ENCODE results near the gene PTCD1. TPM values are rescaled to one million over a fixed set of nuclear protein-coding genes. Genes with fewer than 3 reads are reported as not detected.

The PTCD1 gene
- total and polyA plus RNA-seq, 9 of the 15 experiments (the other 6 are each of a cell fraction or from before 2014, with no cell fraction given): 0.46 to 17.1 (median 6.2) TPM

DNA sequence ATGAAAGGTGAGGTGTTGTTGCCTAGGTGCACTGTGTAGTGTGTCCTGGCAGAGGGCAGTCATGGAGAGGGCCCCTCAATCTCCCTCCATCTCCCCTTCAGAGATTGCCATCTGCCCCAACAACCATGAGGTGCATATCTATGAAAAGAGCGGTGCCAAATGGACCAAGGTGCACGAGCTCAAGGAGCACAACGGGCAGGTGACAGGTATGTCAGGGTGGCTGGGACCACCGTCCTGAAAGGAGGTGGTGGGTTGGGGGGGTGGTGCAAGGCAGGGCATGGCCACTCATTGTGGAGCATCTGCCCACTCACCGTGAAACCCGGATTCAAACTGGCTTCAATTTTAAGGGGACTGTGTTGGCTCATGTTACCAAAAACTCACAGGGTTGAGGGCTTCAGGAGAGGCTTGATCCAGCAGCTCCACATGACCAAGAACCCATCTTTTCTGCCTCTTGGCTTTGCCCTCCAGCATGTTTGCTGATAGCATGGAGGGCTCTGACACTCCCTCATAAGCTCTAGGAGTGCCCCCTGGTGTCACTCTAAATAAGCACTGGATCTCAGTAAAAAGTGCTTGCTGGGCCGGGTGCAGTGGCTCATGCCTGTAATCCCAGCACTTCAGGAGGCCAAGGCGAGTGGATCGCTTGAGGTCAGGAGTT is 51.9 kb downstream of the PTCD1 start (continued):
- no peak for TF ChIP-seq FOXJ3 (CRISPR knock-in tag; IDR thresholded peaks at IDR 0.05)
- TF ChIP-seq CAMTA2 (CRISPR knock-in tag; conservative IDR thresholded peaks at IDR 0.05): no peak
- 0 out of 4 replicates have a peak, but pooled peaks of 1 of the 2 experiments have one; percentile 10 for TF ChIP-seq NRF1 (conservative IDR thresholded peaks at IDR 0.05 in 1 of 2, IDR thresholded peaks at IDR 0.05 in 1 of 2)
- TF ChIP-seq HCFC1 (IDR thresholded peaks at IDR 0.05; ENCODE audit: low read depth, low read length): no peak
- TF ChIP-seq, protein P1, sequence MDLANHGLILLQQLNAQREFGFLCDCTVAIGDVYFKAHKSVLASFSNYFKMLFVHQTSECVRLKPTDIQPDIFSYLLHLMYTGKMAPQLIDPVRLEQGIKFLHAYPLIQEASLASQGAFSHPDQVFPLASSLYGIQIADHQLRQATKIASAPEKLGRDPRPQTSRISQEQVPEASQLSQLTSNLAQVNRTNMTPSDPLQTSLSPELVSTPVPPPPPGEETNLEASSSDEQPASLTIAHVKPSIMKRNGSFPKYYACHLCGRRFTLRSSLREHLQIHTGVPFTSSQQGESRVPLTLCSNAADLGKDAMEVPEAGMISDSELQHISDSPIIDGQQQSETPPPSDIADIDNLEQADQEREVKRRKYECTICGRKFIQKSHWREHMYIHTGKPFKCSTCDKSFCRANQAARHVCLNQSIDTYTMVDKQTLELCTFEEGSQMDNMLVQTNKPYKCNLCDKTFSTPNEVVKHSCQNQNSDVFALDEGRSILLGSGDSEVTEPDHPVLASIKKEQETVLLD (IDR thresholded peaks at IDR 0.05): no peak
- TF ChIP-seq ETS2 (tag; IDR thresholded peaks at IDR 0.05; ENCODE audit: borderline replicate concordance, poor library complexity, severe bottlenecking): no peak
- TF ChIP-seq, protein P2, sequence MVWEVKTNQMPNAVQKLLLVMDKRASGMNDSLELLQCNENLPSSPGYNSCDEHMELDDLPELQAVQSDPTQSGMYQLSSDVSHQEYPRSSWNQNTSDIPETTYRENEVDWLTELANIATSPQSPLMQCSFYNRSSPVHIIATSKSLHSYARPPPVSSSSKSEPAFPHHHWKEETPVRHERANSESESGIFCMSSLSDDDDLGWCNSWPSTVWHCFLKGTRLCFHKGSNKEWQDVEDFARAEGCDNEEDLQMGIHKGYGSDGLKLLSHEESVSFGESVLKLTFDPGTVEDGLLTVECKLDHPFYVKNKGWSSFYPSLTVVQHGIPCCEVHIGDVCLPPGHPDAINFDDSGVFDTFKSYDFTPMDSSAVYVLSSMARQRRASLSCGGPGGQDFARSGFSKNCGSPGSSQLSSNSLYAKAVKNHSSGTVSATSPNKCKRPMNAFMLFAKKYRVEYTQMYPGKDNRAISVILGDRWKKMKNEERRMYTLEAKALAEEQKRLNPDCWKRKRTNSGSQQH (CRISPR knock-in tag; IDR thresholded peaks at IDR 0.05): 0 out of 2 replicates have a peak, but pooled peaks have one; percentile 40
- TF ChIP-seq, protein P3, sequence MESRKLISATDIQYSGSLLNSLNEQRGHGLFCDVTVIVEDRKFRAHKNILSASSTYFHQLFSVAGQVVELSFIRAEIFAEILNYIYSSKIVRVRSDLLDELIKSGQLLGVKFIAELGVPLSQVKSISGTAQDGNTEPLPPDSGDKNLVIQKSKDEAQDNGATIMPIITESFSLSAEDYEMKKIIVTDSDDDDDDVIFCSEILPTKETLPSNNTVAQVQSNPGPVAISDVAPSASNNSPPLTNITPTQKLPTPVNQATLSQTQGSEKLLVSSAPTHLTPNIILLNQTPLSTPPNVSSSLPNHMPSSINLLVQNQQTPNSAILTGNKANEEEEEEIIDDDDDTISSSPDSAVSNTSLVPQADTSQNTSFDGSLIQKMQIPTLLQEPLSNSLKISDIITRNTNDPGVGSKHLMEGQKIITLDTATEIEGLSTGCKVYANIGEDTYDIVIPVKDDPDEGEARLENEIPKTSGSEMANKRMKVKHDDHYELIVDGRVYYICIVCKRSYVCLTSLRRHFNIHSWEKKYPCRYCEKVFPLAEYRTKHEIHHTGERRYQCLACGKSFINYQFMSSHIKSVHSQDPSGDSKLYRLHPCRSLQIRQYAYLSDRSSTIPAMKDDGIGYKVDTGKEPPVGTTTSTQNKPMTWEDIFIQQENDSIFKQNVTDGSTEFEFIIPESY (CRISPR knock-in tag; IDR thresholded peaks at IDR 0.05): no peak
- TF ChIP-seq EP400 (IDR thresholded peaks at IDR 0.05): no peak
- TF ChIP-seq, protein P4, sequence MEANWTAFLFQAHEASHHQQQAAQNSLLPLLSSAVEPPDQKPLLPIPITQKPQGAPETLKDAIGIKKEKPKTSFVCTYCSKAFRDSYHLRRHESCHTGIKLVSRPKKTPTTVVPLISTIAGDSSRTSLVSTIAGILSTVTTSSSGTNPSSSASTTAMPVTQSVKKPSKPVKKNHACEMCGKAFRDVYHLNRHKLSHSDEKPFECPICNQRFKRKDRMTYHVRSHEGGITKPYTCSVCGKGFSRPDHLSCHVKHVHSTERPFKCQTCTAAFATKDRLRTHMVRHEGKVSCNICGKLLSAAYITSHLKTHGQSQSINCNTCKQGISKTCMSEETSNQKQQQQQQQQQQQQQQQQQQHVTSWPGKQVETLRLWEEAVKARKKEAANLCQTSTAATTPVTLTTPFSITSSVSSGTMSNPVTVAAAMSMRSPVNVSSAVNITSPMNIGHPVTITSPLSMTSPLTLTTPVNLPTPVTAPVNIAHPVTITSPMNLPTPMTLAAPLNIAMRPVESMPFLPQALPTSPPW (CRISPR knock-in tag; IDR thresholded peaks at IDR 0.05): no peak
- no peak for TF ChIP-seq ARHGAP35 (IDR thresholded peaks at IDR 0.05; ENCODE audit: partially characterized antibody)
- TF ChIP-seq MAZ (CRISPR knock-in tag; conservative IDR thresholded peaks at IDR 0.05 in 1 of 2, IDR thresholded peaks at IDR 0.05 in 1 of 2): 0 out of 4 replicates have a peak, but pooled peaks of 1 of the 2 experiments have one; percentile 52
- no peak for TF ChIP-seq TBP (optimal IDR thresholded peaks at IDR 0.05; ENCODE audit: low read depth, low read length)
- TF ChIP-seq ARID2 (IDR thresholded peaks at IDR 0.05): peak; percentile 73
- no peak for TF ChIP-seq SETDB1 (IDR thresholded peaks at IDR 0.05; ENCODE audit: low read length)
- TF ChIP-seq MEIS2 (IDR thresholded peaks at IDR 0.05; ENCODE audit: partially characterized antibody): no peak
- no peak for TF ChIP-seq HIVEP1 (CRISPR knock-in tag; IDR thresholded peaks at IDR 0.05)
- peak; percentile 71 to 81 for TF ChIP-seq RAD21 (CRISPR knock-in tag; conservative IDR thresholded peaks at IDR 0.05 in 1 of 2, IDR thresholded peaks at IDR 0.05 in 1 of 2)
